ENCODE results near the gene MYBPC1. TPM values are rescaled to one million over a fixed set of nuclear protein-coding genes. Genes with fewer than 3 reads are reported as not detected.
"Not testable (repeated sequence)": the region's sequence is repeated elsewhere in the genome, so short reads cannot be mapped to it uniquely, and the experiment has no call there.

Gene MYBPC1
- total RNA-seq, 1 donor: not detected

DNA sequence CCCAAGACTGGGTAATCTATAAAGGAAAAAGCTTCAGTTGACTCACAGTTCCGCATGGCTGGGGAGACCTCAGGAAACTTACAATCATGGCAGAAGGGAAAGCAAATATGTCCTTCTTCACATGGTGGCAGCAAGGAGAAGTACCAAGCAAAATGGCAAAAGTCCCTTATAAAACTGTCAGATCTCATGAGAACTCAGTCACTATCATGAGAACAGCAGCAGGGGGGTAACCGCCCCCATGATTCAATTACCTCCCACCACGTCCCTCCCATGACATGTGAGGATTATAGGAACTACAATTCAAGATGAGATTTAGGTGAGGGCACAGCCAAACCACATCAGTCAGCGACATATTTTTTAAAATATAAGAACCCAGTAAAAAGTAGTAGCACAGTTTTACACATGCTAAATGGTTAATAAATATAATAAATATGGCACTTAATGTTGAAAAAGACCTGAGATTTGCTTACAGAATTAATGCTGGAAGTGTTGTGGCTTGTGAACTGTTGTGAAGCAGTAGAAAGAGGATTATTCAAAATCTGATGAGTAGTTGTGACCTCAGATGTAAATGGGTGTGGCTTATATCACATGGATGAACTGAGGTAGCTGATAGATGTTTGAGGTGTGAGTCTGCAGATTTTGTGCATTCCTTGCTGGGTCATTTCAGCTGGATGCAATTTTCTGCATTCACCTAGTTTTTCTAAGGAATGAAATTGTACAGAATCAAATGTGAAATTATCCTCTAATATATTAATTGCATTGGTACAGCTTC is 55.8 kb downstream of the MYBPC1 start:
- no peak for DNase-seq (ENCODE audit: low read depth in 2 of 3, low spot score in 2 of 3)

- DNase-seq (ENCODE audit: low read depth in 2 of 3, low spot score in 2 of 3): no peak
Measured at GRCh38 chr12:101653030-101653429, 58.3 kb downstream of the MYBPC1 start.

- no peak for DNase-seq (ENCODE audit: low read depth in 2 of 3, low spot score in 2 of 3)
Measured at GRCh38 chr12:101653503-101653902, 58.7 kb downstream of the MYBPC1 start.

- no peak for DNase-seq (ENCODE audit: low read depth in 2 of 3, low spot score in 2 of 3)
Measured at GRCh38 chr12:101654442-101654841, 59.7 kb downstream of the MYBPC1 start.

DNA sequence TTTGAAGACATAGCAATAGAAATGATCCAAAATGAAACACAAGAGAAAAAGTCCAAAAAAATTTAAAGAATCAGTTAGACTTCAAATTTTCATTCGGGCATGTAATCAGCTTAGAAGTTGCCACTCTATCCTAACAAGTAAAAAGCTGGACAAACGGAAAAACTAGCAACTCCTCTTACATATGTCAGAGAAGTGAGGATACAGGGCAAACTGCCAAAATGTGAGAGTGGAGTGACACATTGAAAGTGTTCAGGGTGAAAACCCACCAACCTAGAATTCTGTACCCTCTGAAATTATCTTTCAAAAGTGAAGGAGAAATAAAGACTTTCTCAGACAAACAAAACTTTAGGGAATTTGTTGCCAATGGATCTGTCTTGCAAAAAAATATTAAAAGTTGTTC is 60.6 kb downstream of the MYBPC1 start:
- no peak for DNase-seq (ENCODE audit: low read depth in 2 of 3, low spot score in 2 of 3)

DNA sequence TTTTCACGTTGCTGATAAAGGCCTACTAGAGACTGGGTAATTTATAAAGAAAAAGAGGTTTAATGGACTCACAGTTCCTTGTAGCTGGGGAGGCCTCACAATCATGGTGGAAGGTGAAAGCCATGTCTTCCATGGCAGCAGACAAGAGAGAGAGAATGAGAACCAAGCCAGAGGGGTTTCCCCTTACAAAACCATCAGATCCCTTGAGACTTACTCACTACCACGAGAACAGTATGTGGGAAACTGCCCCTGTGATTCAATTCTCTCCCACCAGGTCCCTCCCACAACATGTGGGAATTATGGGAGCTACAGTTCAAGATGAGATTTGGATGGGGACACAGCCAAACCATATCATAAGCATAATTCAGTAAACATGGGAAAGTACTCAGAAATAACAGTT is 65.9 kb downstream of the MYBPC1 start:
- DNase-seq (ENCODE audit: low read depth in 2 of 3, low spot score in 2 of 3): not testable (repeated sequence)

- no peak for DNase-seq (ENCODE audit: low read depth in 2 of 3, low spot score in 2 of 3)
Measured at GRCh38 chr12:101663298-101663697, 68.5 kb downstream of the MYBPC1 start.

GRCh38 chr12:101664992-101665391 is 70.2 kb downstream of the MYBPC1 start:
- DNase-seq (ENCODE audit: low read depth in 2 of 3, low spot score in 2 of 3): no peak

DNA sequence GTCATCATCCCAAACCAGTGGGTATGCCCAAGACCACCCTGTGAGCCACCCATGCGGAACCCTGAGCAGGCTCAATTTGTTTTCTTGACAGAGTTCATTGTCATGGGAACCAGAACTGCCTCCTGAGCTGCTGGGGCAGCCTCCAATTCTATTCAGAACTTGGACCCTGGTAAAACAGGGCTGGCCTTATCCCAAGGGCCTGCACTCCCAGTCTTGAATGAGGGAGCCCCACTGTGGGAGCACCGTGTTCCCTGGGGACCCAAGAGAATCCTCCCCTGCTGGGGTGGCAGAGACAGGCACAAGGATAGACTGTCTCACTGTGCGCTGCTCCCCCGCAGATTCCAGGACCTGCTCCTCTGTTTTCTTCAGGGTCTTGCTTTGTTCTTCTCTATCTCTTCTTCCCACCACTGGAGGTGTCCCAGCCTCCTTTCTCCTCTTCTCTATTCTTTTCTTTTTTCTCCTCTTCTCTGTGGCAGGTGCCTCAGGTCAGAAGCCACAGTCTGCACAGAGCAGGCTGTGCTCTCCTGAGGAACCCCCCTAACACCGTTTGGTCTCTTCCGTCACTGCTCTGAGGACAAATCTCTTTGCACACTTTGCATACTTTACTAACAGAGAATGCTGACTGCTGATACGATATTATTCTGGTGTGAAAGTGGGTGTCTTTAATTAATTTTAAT is 71.4 kb downstream of the MYBPC1 start:
- no peak for DNase-seq (ENCODE audit: low read depth in 2 of 3, low spot score in 2 of 3)

GRCh38 chr12:101667591-101667990 is 72.8 kb downstream of the MYBPC1 start:
- DNase-seq (ENCODE audit: low read depth in 2 of 3, low spot score in 2 of 3): no peak

GRCh38 chr12:101670007-101670671 is 75.4 kb downstream of the MYBPC1 start:
- DNase-seq (ENCODE audit: low read depth in 2 of 3, low spot score in 2 of 3): peak in 2 of 3 donors; percentile 81 to 87

DNA sequence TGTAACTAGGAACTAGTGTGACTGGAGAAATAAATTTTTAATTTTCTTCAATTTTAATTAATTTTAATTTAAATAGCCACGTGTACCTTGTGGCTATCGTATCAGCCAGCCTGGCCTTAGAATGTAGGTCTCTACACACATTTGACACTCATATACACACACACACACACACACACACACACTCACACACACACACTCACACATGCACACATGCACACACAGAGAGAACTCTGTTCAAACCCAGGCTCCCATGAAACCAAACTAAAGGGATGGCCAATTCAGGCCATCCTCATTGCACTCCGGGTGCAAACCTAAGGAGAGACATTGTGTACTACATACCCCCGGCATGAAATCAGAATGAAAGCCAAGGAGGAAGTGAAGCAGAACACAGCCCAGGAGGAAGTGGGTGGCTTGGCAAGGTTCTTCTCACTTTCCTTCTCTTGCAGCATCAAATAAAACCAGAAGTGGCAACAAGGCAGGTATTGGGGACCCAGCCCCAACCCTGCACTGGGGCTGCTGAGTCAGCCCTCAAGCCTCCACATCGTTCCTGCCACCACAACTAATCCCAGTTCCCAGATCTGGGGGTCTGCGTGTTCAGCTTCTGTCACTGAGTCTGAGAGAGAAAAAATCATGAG is 76.5 kb downstream of the MYBPC1 start:
- DNase-seq (ENCODE audit: low read depth in 2 of 3, low spot score in 2 of 3): peak in 2 of 3 donors; percentile 56 to 87

DNA sequence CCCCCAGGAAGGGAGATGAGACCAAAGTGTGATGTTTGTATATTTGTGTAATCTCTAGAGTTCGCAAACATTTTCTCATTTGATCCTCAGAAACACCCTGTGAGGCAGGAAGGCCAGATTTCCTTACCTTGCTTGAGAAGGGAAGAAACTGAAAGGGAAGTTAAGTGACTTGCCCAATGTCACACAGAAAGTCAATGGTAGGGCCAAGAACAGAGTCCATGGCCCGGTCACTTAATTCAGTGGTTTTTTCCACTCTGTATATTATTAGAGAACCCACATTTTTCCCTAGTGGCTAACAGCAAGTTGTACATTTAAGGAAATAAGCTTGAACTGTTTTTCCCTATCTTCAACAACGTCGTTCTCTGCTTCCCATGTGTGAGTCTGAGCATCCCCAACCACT is 77.1 kb downstream of the MYBPC1 start:
- DNase-seq (ENCODE audit: low read depth in 2 of 3, low spot score in 2 of 3): no peak

- DNase-seq (ENCODE audit: low read depth in 2 of 3, low spot score in 2 of 3): no peak
Measured at GRCh38 chr12:101675555-101675954, 80.8 kb downstream of the MYBPC1 start.

DNA sequence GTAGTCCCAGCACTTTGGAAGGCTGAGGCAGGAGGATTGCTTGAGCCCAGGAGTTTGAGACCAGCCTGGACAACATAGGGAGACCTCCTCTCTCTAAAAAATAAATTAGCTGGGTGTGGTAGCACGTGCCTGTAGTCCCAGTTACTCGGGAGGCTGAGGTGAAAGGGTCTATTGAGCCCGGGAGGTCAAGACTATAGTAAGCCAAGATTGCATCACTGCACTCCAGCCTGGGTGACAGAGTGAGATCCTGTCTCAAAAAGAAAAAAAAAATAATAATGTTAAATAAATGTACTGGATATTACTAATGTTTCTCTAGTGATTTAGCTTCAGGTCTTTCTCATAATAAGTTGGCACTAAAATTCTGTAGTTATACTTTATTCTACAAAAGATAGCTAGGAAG is 81.7 kb downstream of the MYBPC1 start:
- not testable (repeated sequence) for DNase-seq (ENCODE audit: low read depth in 2 of 3, low spot score in 2 of 3)

DNA sequence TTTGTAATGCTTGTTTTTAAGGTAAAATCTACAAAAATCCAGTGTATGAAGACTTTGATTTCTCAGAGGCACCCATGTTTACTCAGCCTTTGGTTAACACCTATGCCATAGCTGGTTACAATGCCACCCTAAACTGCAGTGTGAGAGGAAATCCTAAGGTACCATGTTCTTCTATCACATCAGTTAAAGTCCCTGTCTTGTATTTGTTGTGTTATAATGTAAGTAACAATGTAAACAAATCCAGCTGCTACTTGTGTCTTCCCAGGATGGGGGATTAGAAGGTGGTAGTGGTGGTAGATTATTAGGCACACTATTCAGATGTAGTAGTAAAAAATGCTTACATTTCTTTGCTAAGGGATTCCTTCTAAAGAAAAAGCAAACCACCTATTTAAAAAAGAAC is 83.3 kb downstream of the MYBPC1 start:
- no peak for DNase-seq (ENCODE audit: low read depth in 2 of 3, low spot score in 2 of 3)

- DNase-seq (ENCODE audit: low read depth in 2 of 3, low spot score in 2 of 3): no peak
Measured at GRCh38 chr12:101680240-101680639, 85.5 kb downstream of the MYBPC1 start.

DNA sequence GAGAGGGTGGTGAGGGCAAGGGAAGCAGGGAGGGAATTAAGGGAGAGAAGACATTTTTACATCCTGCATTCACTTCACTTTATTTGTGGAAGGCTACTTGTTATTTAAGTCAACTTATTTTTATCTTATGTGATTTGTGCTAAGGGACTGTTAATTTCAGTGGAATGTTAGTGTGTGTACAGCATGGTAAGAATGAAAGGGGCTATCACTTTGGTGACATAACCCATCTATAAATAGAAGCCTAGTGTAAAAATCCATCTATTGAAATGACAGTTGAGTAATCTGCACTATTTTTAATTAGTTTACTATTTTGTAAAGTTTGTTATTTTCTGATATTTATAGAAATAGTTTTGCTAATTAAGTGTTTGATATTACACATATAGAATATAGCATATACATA is 85.9 kb downstream of the MYBPC1 start:
- no peak for DNase-seq (ENCODE audit: low read depth in 2 of 3, low spot score in 2 of 3)

GRCh38 chr12:101681627-101682026 is 86.9 kb downstream of the MYBPC1 start:
- not testable (repeated sequence) for DNase-seq (ENCODE audit: low read depth in 2 of 3, low spot score in 2 of 3)

- DNase-seq (ENCODE audit: low read depth in 2 of 3, low spot score in 2 of 3): no peak
Measured at GRCh38 chr12:101685092-101685491, 90.3 kb downstream of the MYBPC1 start.

DNA sequence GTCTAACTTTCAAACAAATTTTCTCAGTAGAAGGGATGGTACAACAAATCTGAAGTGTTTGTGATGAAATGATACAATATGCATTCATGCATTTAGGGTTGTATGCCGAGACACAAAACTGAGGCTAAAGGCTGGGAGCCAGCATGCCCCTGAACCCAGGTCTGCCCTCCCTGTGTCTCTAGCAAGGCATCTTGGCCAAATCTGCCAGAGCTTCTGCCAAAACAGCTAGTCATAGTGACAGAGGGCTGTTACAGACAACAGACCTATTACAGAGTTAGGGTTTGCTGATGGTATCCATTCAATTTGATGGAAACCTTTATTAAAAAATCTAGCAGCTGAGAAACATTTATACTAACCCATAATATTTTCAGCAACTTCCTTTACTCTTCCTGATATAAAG is 91.4 kb downstream of the MYBPC1 start:
- no peak for DNase-seq (ENCODE audit: low read depth in 2 of 3, low spot score in 2 of 3)
